ENCODE results near the gene WEE1. TPM values are rescaled to one million over a fixed set of nuclear protein-coding genes. Genes with fewer than 3 reads are reported as not detected.
"Not testable (repeated sequence)": the region's sequence is repeated elsewhere in the genome, so short reads cannot be mapped to it uniquely, and the experiment has no call there.

WEE1 gene
- total RNA-seq, 1 donor from 2014 or later = 51.4 TPM

- peaks cover 12% of the 10 kb centered on the region for H3K4me1 Mint-ChIP-seq (ENCODE audit: low read depth)
These were observed 46.5 kb downstream of the WEE1 start for GRCh38 chr11:9619971-9620370.

GRCh38 chr11:9622353-9622752 is 48.9 kb downstream of the WEE1 start:
- H3K27ac Mint-ChIP-seq; H3K9me3 Mint-ChIP-seq; H3K4me1 Mint-ChIP-seq (ENCODE audit: low read depth); intact Hi-C loops (cut with micrococcal nuclease); DNase-seq (ENCODE audit: low spot score); H3K36me3 Mint-ChIP-seq (ENCODE audit: low read depth); H3K4me3 Mint-ChIP-seq: not testable (repeated sequence)
- H3K27me3 Mint-ChIP-seq (ENCODE audit: insufficient read depth) = peaks cover 15% of the 10 kb centered on the region

More at GRCh38 chr11:9619971-9620370, 46.5 kb downstream of the WEE1 start:
- Mint-ChIP-seq H3K4me3 (no peak overlapping the region), H3K27me3 (ENCODE audit: insufficient read depth) (peaks cover 8% of the 10 kb centered on the region), H3K9me3 (no peaks in the 10 kb centered on the region), H3K36me3 (ENCODE audit: low read depth) (peaks cover 3% of the 10 kb centered on the region), H3K27ac (no peak overlapping the region)
- intact Hi-C loops (cut with micrococcal nuclease) = loop anchor here (10.0 kb wide), 2 partner anchors 245 to 1635 kb away; partner anchors contain the start of gene EIF3F
- no peak for DNase-seq (ENCODE audit: low spot score)

- H3K4me1 Mint-ChIP-seq (ENCODE audit: low read depth); H3K9me3 Mint-ChIP-seq; DNase-seq (ENCODE audit: low spot score); H3K27ac Mint-ChIP-seq; H3K36me3 Mint-ChIP-seq (ENCODE audit: low read depth); H3K4me3 Mint-ChIP-seq; intact Hi-C loops (cut with micrococcal nuclease): not testable (repeated sequence)
- peaks cover 15% of the 10 kb centered on the region for H3K27me3 Mint-ChIP-seq (ENCODE audit: insufficient read depth)
These were observed 49.6 kb downstream of the WEE1 start for GRCh38 chr11:9623053-9623452.

GRCh38 chr11:9624448-9624847 is 51.0 kb downstream of the WEE1 start:
- intact Hi-C loops (cut with micrococcal nuclease) = no loop called here
- Mint-ChIP-seq H3K4me3 (no peak overlapping the region), H3K27ac (no peak overlapping the region), H3K27me3 (ENCODE audit: insufficient read depth) (peaks cover 10% of the 10 kb centered on the region), H3K9me3 (no peaks in the 10 kb centered on the region), H3K36me3 (ENCODE audit: low read depth) (no peaks in the 10 kb centered on the region), H3K4me1 (ENCODE audit: low read depth) (no peaks in the 10 kb centered on the region)
- DNase-seq (ENCODE audit: low spot score) = no peak

GRCh38 chr11:9625162-9625561 is 51.7 kb downstream of the WEE1 start:
- Mint-ChIP-seq H3K4me1 (ENCODE audit: low read depth) (no peaks in the 10 kb centered on the region), H3K27ac (no peak overlapping the region), H3K4me3 (no peak overlapping the region), H3K9me3 (no peaks in the 10 kb centered on the region), H3K27me3 (ENCODE audit: insufficient read depth) (peaks cover 10% of the 10 kb centered on the region), H3K36me3 (ENCODE audit: low read depth) (no peaks in the 10 kb centered on the region)
- no peak for DNase-seq (ENCODE audit: low spot score)
- intact Hi-C loops (cut with micrococcal nuclease) = no loop called here

- no peaks in the 10 kb centered on the region for H3K36me3 Mint-ChIP-seq (ENCODE audit: low read depth)
- no peaks in the 10 kb centered on the region for H3K4me1 Mint-ChIP-seq (ENCODE audit: low read depth)
- H3K9me3 Mint-ChIP-seq = no peaks in the 10 kb centered on the region
- no peak for DNase-seq (ENCODE audit: low spot score)
- H3K27ac Mint-ChIP-seq = no peak overlapping the region
- no peak overlapping the region for H3K4me3 Mint-ChIP-seq
- intact Hi-C loops (cut with micrococcal nuclease) = no loop called here
- peaks cover 10% of the 10 kb centered on the region for H3K27me3 Mint-ChIP-seq (ENCODE audit: insufficient read depth)
These were observed 52.3 kb downstream of the WEE1 start for GRCh38 chr11:9625728-9626127.

GRCh38 chr11:9626496-9627394 is 53.3 kb downstream of the WEE1 start:
- no peak for DNase-seq (ENCODE audit: low spot score)
- intact Hi-C loops (cut with micrococcal nuclease) = no loop called here
- Mint-ChIP-seq H3K27ac (no peak overlapping the region), H3K27me3 (ENCODE audit: insufficient read depth) (peaks cover 12% of the 10 kb centered on the region), H3K4me1 (ENCODE audit: low read depth) (no peaks in the 10 kb centered on the region), H3K36me3 (ENCODE audit: low read depth) (peaks cover 1% of the 10 kb centered on the region), H3K4me3 (no peak overlapping the region), H3K9me3 (no peaks in the 10 kb centered on the region)

GRCh38 chr11:9629064-9629463 is 55.6 kb downstream of the WEE1 start:
- Mint-ChIP-seq H3K27ac (no peak overlapping the region), H3K9me3 (no peaks in the 10 kb centered on the region), H3K4me3 (no peak overlapping the region), H3K36me3 (ENCODE audit: low read depth) (peaks cover 1% of the 10 kb centered on the region), H3K27me3 (ENCODE audit: insufficient read depth) (peaks cover 18% of the 10 kb centered on the region), H3K4me1 (ENCODE audit: low read depth) (no peaks in the 10 kb centered on the region)
- DNase-seq (ENCODE audit: low spot score) = no peak
- intact Hi-C loops (cut with micrococcal nuclease) = no loop called here

GRCh38 chr11:9633679-9634078 is 60.2 kb downstream of the WEE1 start:
- Mint-ChIP-seq H3K27ac (no peak overlapping the region), H3K4me1 (ENCODE audit: low read depth) (no peaks in the 10 kb centered on the region), H3K9me3 (no peaks in the 10 kb centered on the region), H3K36me3 (ENCODE audit: low read depth) (peaks cover 1% of the 10 kb centered on the region), H3K4me3 (no peak overlapping the region), H3K27me3 (ENCODE audit: insufficient read depth) (peaks cover 12% of the 10 kb centered on the region)
- intact Hi-C loops (cut with micrococcal nuclease) = no loop called here
- DNase-seq (ENCODE audit: low spot score) = no peak

- intact Hi-C loops (cut with micrococcal nuclease) = no loop called here
- DNase-seq (ENCODE audit: low spot score) = no peak
- no peaks in the 10 kb centered on the region for H3K36me3 Mint-ChIP-seq (ENCODE audit: low read depth)
- H3K9me3 Mint-ChIP-seq = no peaks in the 10 kb centered on the region
- no peaks in the 10 kb centered on the region for H3K4me1 Mint-ChIP-seq (ENCODE audit: low read depth)
- no peak overlapping the region for H3K4me3 Mint-ChIP-seq
- no peak overlapping the region for H3K27ac Mint-ChIP-seq
- H3K27me3 Mint-ChIP-seq (ENCODE audit: insufficient read depth) = peaks cover 11% of the 10 kb centered on the region
These were observed 63.2 kb downstream of the WEE1 start for GRCh38 chr11:9636691-9637090.

GRCh38 chr11:9639099-9639498 is 65.6 kb downstream of the WEE1 start:
- no peaks in the 10 kb centered on the region for H3K36me3 Mint-ChIP-seq (ENCODE audit: low read depth)
- no peaks in the 10 kb centered on the region for H3K4me1 Mint-ChIP-seq (ENCODE audit: low read depth)
- no peak overlapping the region for H3K4me3 Mint-ChIP-seq
- H3K27me3 Mint-ChIP-seq (ENCODE audit: insufficient read depth) = peaks cover 7% of the 10 kb centered on the region
- DNase-seq (ENCODE audit: low spot score) = no peak
- no peaks in the 10 kb centered on the region for H3K9me3 Mint-ChIP-seq
- intact Hi-C loops (cut with micrococcal nuclease) = no loop called here
- H3K27ac Mint-ChIP-seq = no peak overlapping the region

All from activated T-helper 1 cell treated with anti-CD3 and anti-CD28 coated beads, Interleukin-12 subunit alpha, Interleukin-12 subunit beta, Interleukin-2, Interleukin-4 antibody, amounts not matched to agents 30 ng/mL and 10 ng/mL and 1 ng/mL, durations not matched to agents 14 hours and 24 hours and 36 hours (primary cell).